ENCODE results near the gene CNTN4. TPM values are rescaled to one million over a fixed set of nuclear protein-coding genes. Genes with fewer than 3 reads are reported as not detected.

The CNTN4 gene
- total and polyA plus RNA-seq, 8 donors = 2.5 to 10.8 (median 5.1) TPM

DNA sequence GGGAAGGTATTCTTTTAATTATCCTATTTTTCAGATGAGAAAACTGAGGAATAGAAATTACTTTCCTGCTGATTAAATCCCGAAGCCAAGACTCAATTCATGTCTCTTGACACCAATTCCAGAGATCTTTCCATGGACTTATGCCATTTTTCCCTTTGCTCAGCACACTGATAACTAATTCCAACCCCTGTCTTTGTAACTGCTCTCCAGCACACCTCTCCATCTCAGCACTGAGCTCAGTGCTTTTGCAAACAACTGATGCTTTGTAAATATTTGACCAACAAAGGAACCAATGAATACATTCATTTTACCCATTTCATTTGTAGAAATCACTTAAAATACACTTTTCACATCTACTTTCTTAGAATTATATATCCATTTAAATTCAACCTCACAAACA lies 762.5 kb downstream of the CNTN4 start:
- Histone ChIP-seq H3K4me1 (peaks cover 0 to 22% (median 0%) of the 10 kb centered on the region in 3 donors), H3K4me3 (no peak overlapping the region), H3K9me3 (no peaks in the 10 kb centered on the region), H3K36me3 (no peaks in the 10 kb centered on the region), H3K27ac (peak overlapping the region in 1 of 4 donors; percentile 38), H3K27me3 (no peaks in the 10 kb centered on the region)
- WGBS, 2 donors = 30 to 33% methylated on average over 1 of the region's 1 CpG
- TF ChIP-seq, protein P1, sequence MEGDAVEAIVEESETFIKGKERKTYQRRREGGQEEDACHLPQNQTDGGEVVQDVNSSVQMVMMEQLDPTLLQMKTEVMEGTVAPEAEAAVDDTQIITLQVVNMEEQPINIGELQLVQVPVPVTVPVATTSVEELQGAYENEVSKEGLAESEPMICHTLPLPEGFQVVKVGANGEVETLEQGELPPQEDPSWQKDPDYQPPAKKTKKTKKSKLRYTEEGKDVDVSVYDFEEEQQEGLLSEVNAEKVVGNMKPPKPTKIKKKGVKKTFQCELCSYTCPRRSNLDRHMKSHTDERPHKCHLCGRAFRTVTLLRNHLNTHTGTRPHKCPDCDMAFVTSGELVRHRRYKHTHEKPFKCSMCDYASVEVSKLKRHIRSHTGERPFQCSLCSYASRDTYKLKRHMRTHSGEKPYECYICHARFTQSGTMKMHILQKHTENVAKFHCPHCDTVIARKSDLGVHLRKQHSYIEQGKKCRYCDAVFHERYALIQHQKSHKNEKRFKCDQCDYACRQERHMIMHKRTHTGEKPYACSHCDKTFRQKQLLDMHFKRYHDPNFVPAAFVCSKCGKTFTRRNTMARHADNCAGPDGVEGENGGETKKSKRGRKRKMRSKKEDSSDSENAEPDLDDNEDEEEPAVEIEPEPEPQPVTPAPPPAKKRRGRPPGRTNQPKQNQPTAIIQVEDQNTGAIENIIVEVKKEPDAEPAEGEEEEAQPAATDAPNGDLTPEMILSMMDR (IDR thresholded peaks at IDR 0.05) = no peak
- DNase-seq = no peak
- intact Hi-C loops (cut with DNase I) = no loop called here
- peak in 3 of 4 donors; percentile 38 to 73 (median 57) for ATAC-seq
- FAIRE-seq = no peak

DNA sequence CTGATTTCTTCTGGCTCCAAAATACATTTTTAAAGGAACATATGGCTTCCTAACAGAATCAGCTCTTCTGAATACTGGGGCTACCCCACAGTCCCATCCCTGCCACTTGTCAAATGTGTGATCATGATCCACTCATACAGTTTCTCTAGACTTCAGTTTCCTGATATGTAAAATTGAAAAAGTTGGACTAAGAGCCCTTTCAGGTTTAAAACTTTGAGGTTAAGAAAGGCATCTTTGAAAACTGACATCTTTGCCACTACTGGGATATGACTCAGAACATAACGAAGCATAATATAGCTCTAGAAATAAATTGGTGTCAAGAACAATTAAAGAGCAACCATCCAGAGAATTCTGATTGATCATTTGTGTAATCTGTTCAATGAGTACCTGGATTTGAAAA lies 763.3 kb downstream of the CNTN4 start:
- DNase-seq (no peak), ATAC-seq (no peak), FAIRE-seq (no peak)
- Histone ChIP-seq H3K4me3 (no peak overlapping the region), H3K27me3 (no peaks in the 10 kb centered on the region), H3K4me1 (peaks cover 0 to 22% (median 0%) of the 10 kb centered on the region in 3 donors), H3K9me3 (no peaks in the 10 kb centered on the region), H3K27ac (peak overlapping the region in 3 of 4 donors; percentile 17 to 41 (median 38)), H3K36me3 (no peaks in the 10 kb centered on the region)
- TF ChIP-seq, protein P1 (IDR thresholded peaks at IDR 0.05) = no peak
- WGBS, 2 donors = 33 to 53% methylated on average over 1 of the region's 1 CpG
- intact Hi-C loops (cut with DNase I) = no loop called here

DNA sequence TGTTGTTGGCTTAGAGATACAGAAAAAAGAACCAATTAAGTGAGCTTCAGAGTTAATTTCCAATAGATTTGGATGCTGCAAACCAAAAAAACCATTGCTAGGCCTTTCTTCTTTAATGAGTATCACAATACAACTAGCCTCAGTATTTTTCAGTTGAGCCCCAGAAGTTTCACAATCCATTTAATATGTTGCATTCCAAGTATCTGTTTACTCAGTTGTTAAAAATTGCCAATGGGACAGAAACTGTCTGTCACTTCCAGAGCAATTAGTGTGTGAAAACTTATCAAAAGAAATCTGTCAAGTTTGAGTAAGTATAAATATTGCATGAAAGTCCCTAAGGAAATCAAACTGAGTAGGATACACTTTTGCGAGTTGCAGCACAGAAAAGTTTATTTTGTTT lies 763.7 kb downstream of the CNTN4 start:
- no peak for FAIRE-seq
- ATAC-seq = peak in 3 of 4 donors; percentile 61 to 87 (median 72)
- WGBS, 2 donors = 9 to 19% methylated on average over 1 of the region's 1 CpG

DNA sequence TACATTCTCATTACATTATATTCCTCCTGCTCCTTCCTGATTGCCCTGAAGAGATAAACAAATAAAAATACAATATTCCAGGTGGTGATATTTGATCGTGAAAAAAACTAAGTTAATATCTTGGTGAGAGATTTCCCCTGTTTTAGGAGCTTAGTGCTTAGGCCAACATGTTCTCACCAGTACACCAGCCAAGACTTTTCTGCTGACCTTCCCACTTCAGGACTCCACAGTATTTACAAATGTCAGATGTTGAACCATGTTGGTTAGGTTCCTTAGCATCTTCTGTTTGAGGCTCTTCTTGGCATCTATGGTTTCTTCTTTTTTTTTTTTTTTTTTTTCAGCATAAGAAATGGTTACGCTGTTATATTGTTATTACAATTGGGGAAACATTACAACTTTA lies 764.5 kb downstream of the CNTN4 start:
- no peak for FAIRE-seq
- peak in 1 of 4 donors; percentile 27 for ATAC-seq
- 53 to 61% methylated on average over 2 of the region's 2 CpGs for WGBS, 2 donors
- no peak for DNase-seq
- TF ChIP-seq, protein P1 (IDR thresholded peaks at IDR 0.05) = no peak
- Histone ChIP-seq H3K4me3 (no peak overlapping the region), H3K27ac (peak overlapping the region in 1 of 4 donors; percentile 60), H3K4me1 (peaks cover 0 to 22% (median 0%) of the 10 kb centered on the region in 3 donors), H3K36me3 (no peaks in the 10 kb centered on the region), H3K9me3 (no peaks in the 10 kb centered on the region), H3K27me3 (no peaks in the 10 kb centered on the region)
- intact Hi-C loops (cut with DNase I) = no loop called here

More for the DNA sequence above, 763.7 kb downstream of the CNTN4 start:
- peaks cover 0 to 22% (median 0%) of the 10 kb centered on the region in 3 donors for H3K4me1 ChIP-seq
- H3K27ac ChIP-seq = peak overlapping the region in 2 of 4 donors; percentile 41 to 60
- H3K36me3 ChIP-seq = no peaks in the 10 kb centered on the region
- no peaks in the 10 kb centered on the region for H3K27me3 ChIP-seq
- no peaks in the 10 kb centered on the region for H3K9me3 ChIP-seq
- intact Hi-C loops (cut with DNase I) = no loop called here
- no peak overlapping the region for H3K4me3 ChIP-seq
- no peak for DNase-seq
- TF ChIP-seq, protein P1 (IDR thresholded peaks at IDR 0.05) = no peak

DNA sequence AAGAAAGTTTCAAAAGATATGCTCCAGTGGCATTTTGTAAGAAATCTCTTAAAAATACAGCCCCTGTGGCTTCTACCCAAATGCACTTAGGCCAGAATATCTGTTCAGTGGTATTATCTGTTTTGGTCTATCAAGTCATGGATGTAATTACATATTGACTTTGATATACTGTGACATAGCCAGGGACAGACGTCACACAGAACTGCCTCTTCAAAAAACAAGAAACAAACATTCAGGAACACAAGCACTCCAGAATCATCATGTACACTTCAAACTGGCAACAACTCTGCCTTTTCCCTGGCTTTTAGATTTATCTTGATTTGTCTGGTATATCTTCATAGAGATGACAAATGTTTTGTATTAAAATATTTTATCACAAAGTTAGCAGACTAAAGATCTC lies 771.2 kb downstream of the CNTN4 start:
- no peaks in the 10 kb centered on the region for H3K4me1 ChIP-seq
- no peak for ATAC-seq

More for the DNA sequence above, 771.2 kb downstream of the CNTN4 start:
- no peaks in the 10 kb centered on the region for H3K27me3 ChIP-seq
- H3K4me3 ChIP-seq = no peak overlapping the region
- intact Hi-C loops (cut with DNase I) = no loop called here
- DNase-seq = no peak
- WGBS, 2 donors = 16 to 29% methylated on average over 1 of the region's 1 CpG
- H3K27ac ChIP-seq = no peak overlapping the region
- H3K9me3 ChIP-seq = no peaks in the 10 kb centered on the region
- no peak for FAIRE-seq
- TF ChIP-seq, protein P1 (IDR thresholded peaks at IDR 0.05) = no peak
- no peaks in the 10 kb centered on the region for H3K36me3 ChIP-seq
